B cell (primary cell): ENCODE data around the gene AXL. TPM values are rescaled to one million over a fixed set of nuclear protein-coding genes. Genes with fewer than 3 reads are reported as not detected.

Experiments used
- ATAC-seq: fragments of 200-7000 bp; cut with Tn5 transposase; one replicate; pipeline ENCODE4 v1.10.0; 2021; ENCODE audit warnings: low read depth, mild to moderate bottlenecking, moderate number of reproducible peaks, moderate library complexity
- CTCF ChIA-PET: fragments of 350-600 bp; sonication (Branson Sonifier 250); formaldehyde crosslinking; loops from one replicate; lab custom pipeline; 2021; ENCODE audit warnings: antibody characterized with exemption, inconsistent platforms; lab: Charles Lee
- POLR2A ChIA-PET: fragments of 350-600 bp; sonication (Branson Sonifier 250); formaldehyde crosslinking; loops from one replicate; lab custom pipeline; 2021; ENCODE audit warnings: antibody characterized with exemption; lab: Charles Lee
- DNase-seq: peaks from one replicate; pipeline ENCODE4 v3.0.0; 2013
- H2AFZ ChIP-seq: 2 replicates; pipeline ENCODE4 v1.6.1; 2012; ENCODE audit warnings: mild to moderate bottlenecking, low read depth, low read length; ENCODE audit not compliant: insufficient read depth, poor library complexity, severe bottlenecking
- H3K27ac ChIP-seq, 2 donors: 1 replicate in 1 of 2; 2 replicates in 1 of 2; pipeline ENCODE4 v1.5.1; 2012 to 2013; ENCODE audit warnings: low read length in 2 of 2, mild to moderate bottlenecking in 2 of 2, moderate library complexity in 1 of 2
- H3K27me3 ChIP-seq, 4 experiments: fragments of 200-600 bp in 1 of 4; sonication (generic) in 1 of 4; replicated peaks in 1 of 4; 1 replicate in 2 of 4; 2 replicates in 2 of 4; pipeline versions ENCODE4 v1.6.1 to v1.7.0; 2013 to 2016; ENCODE audit warnings: low read length in 3 of 4, mild to moderate bottlenecking in 2 of 4, mixed read lengths in 1 of 4, moderate library complexity in 1 of 4; ENCODE audit not compliant: insufficient read depth in 4 of 4, control insufficient read depth in 3 of 4; ENCODE audit errors: control extremely low read depth in 1 of 4
- H3K36me3 ChIP-seq, 2 experiments: replicated peaks in 1 of 2; 1 replicate in 1 of 2; 2 replicates in 1 of 2; pipeline versions ENCODE4 v1.6.1 to v1.7.1; 2013; ENCODE audit warnings: low read length in 1 of 2; ENCODE audit not compliant: insufficient read depth in 2 of 2, control insufficient read depth in 1 of 2; ENCODE audit errors: control extremely low read depth in 1 of 2, extremely low read depth in 1 of 2
- H3K4me1 ChIP-seq, 2 donors: fragments of 200-600 bp in 1 of 2; sonication (generic) in 1 of 2; 1 replicate in 1 of 2; 2 replicates in 1 of 2; pipeline versions ENCODE4 v1.5.1 to v1.6.1; 2013 to 2017; ENCODE audit warnings: low read length in 2 of 2; ENCODE audit not compliant: control insufficient read depth in 2 of 2, insufficient read depth in 2 of 2
- H3K4me2 ChIP-seq: replicated peaks from 2 replicates; pipeline ENCODE3; 2012; ENCODE audit warnings: mild to moderate bottlenecking, low read depth, low read length; ENCODE audit not compliant: poor library complexity, severe bottlenecking
- H3K4me3 ChIP-seq, 5 experiments: fragments of 200-600 bp in 1 of 5; sonication (generic) in 1 of 5; 1 replicate in 3 of 5; 2 replicates in 2 of 5; pipeline versions ENCODE4 v1.5.1 to v1.7.0; 2011 to 2016; ENCODE audit warnings: low read length in 4 of 5, mild to moderate bottlenecking in 4 of 5, low read depth in 2 of 5, control low read depth in 1 of 5, moderate library complexity in 1 of 5; ENCODE audit not compliant: insufficient read depth in 1 of 5; ENCODE audit errors: control extremely low read depth in 1 of 5, extremely low read depth in 1 of 5
- H3K79me2 ChIP-seq: fragments of 200-600 bp; sonication (generic); one replicate; pipeline ENCODE4 v1.6.0; 2016; ENCODE audit warnings: low read length; ENCODE audit not compliant: control insufficient read depth, insufficient read depth
- H3K9ac ChIP-seq: fragments of 200-600 bp; sonication (generic); 2 replicates; pipeline ENCODE4 v1.6.1; 2017; ENCODE audit warnings: mild to moderate bottlenecking, low read length, moderate library complexity
- H3K9me3 ChIP-seq, 3 donors: one replicate each; pipeline versions ENCODE4 v1.6.1 to v1.7.1; 2013; ENCODE audit warnings: low read length in 2 of 3; ENCODE audit not compliant: control insufficient read depth in 2 of 3, insufficient read depth in 1 of 3; ENCODE audit errors: control extremely low read depth in 1 of 3
- H4K20me1 ChIP-seq: 2 replicates; pipeline ENCODE4 v1.6.0; 2012; ENCODE audit warnings: mild to moderate bottlenecking, low read length; ENCODE audit not compliant: insufficient read depth, control insufficient read depth, poor library complexity, severe bottlenecking
- H3K27ac Mint-ChIP-seq: one replicate; pipeline ENCODE4 v1.8.0; 2021; ENCODE audit warnings: mixed read lengths
- H3K27me3 Mint-ChIP-seq: one replicate; pipeline ENCODE4 v1.8.0; 2021; ENCODE audit warnings: mixed read lengths
- H3K4me1 Mint-ChIP-seq: one replicate; pipeline ENCODE4 v1.8.0; 2021; ENCODE audit warnings: mixed read lengths
- H3K4me3 Mint-ChIP-seq: one replicate; pipeline ENCODE4 v1.8.0; 2021; ENCODE audit warnings: mixed read lengths
- H3K9me3 Mint-ChIP-seq: one replicate; pipeline ENCODE4 v1.8.0; 2022; ENCODE audit warnings: mixed read lengths; ENCODE audit not compliant: insufficient read depth
- EZH2 ChIP-seq: IDR thresholded peaks from 2 replicates; pipeline ENCODE4 v1.6.1; 2012; ENCODE audit warnings: borderline replicate concordance, low read depth, mild to moderate bottlenecking, moderate library complexity, low read length; ENCODE audit not compliant: insufficient read depth, poor library complexity, severe bottlenecking
- WGBS: methylation state at CpG from one replicate; pipeline ENCODE4 v1.1.5; 2013; ENCODE audit warnings: missing lambda C conversion rate; ENCODE audit not compliant: insufficient coverage; 5-methylcytosine and 5-hydroxymethylcytosine counted together
- intact Hi-C: fragments of 100-400 bp; cut with micrococcal nuclease; formaldehyde crosslinking; loops from one replicate; pipeline ENCODE4 v1.10.0; 2022
- polyA plus RNA-seq: library from polyadenylated mRNA; depleted of rRNA; stranded (reverse); fragments of >200 nt; gene quantifications from 2 replicates; pipeline ENCODE4 v1.2.3, GENCODE V29; 2012
- total RNA-seq, 2 donors: library from RNA; stranded (reverse); fragments of 120-200 nt in 1 of 2; gene quantifications; 1 replicate in 1 of 2; 2 replicates in 1 of 2; pipeline versions ENCODE4 v1.2.3 to v1.2.4, GENCODE V29; 2013 to 2022
- TF ChIP-seq, protein P1 (sequence below): fragments of 200-600 bp; IDR thresholded peaks from one replicate; pipeline ENCODE4 v1.8.0; 2022; ENCODE audit warnings: antibody characterized with exemption, mild to moderate bottlenecking

AXL gene
- total and polyA plus RNA-seq, 2 donors (not counting 1 experiment from before 2014, with no cell fraction given) = not detected

DNA sequence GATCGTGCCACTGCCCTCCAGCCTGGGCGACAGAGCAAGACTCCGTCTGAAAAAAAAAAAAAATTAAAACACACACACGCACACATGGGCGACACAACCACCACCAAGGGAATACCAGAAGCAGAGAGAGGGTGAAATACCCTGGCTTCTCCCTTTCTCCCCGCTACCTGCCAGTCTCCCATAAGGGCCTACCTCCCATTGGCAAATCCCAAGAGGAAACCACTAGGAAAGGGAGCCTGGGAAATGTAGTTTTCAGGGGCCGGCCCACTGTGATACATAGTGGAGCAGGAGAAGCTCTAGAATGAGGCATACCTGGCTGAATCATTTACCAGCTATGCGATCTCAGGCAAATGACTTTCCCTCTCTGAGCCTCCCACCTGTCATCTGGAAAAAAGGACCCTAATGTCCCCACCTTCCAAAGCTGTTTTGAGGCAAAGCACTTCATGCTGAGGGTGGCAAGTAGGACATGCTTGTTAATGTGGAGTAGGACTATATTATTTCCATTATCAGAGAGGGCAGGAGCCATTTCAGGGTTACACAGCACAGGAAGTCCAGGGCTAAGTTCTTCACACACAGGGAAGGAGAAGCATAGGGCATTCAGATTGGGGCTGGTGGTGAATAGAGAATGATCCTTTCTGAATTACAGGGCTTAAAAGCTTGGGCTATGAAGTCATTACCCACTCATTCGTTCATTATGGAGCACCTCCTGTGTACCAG, 30.8 kb downstream of the AXL start:
- Histone ChIP-seq H3K9me3 (peaks cover 0 to 6% (median 0%) of the 10 kb centered on the region in 3 donors), H4K20me1 (no peaks in the 10 kb centered on the region), H3K36me3 (no peaks in the 10 kb centered on the region), H3K4me3 (no peak overlapping the region), H2AFZ (no peak overlapping the region), H3K27me3 (peaks cover 0 to 2% (median 0%) of the 10 kb centered on the region in 4 experiments), H3K4me1 (no peaks in the 10 kb centered on the region), H3K4me2 (no peak overlapping the region), H3K79me2 (no peaks in the 10 kb centered on the region), H3K9ac (no peak overlapping the region), H3K27ac (no peak overlapping the region)
- intact Hi-C loops = no loop called here
- Mint-ChIP-seq H3K9me3 (no peaks in the 10 kb centered on the region), H3K4me3 (no peak overlapping the region), H3K27ac (no peak overlapping the region), H3K27me3 (peaks cover 7% of the 10 kb centered on the region), H3K4me1 (no peaks in the 10 kb centered on the region)
- DNase-seq (no peak), ATAC-seq (no peak)
- WGBS = 100% methylated on average over 1 of the region's 9 CpGs
- ChIA-PET POLR2A (no interaction called here), CTCF (interaction anchor here (2.2 kb wide), 1 partner anchor 12 kb away, joined by 5 read pairs; no protein-coding TSS in a partner anchor)
- TF ChIP-seq, protein P1, sequence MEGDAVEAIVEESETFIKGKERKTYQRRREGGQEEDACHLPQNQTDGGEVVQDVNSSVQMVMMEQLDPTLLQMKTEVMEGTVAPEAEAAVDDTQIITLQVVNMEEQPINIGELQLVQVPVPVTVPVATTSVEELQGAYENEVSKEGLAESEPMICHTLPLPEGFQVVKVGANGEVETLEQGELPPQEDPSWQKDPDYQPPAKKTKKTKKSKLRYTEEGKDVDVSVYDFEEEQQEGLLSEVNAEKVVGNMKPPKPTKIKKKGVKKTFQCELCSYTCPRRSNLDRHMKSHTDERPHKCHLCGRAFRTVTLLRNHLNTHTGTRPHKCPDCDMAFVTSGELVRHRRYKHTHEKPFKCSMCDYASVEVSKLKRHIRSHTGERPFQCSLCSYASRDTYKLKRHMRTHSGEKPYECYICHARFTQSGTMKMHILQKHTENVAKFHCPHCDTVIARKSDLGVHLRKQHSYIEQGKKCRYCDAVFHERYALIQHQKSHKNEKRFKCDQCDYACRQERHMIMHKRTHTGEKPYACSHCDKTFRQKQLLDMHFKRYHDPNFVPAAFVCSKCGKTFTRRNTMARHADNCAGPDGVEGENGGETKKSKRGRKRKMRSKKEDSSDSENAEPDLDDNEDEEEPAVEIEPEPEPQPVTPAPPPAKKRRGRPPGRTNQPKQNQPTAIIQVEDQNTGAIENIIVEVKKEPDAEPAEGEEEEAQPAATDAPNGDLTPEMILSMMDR = no peak
- no peak for TF ChIP-seq EZH2

DNA sequence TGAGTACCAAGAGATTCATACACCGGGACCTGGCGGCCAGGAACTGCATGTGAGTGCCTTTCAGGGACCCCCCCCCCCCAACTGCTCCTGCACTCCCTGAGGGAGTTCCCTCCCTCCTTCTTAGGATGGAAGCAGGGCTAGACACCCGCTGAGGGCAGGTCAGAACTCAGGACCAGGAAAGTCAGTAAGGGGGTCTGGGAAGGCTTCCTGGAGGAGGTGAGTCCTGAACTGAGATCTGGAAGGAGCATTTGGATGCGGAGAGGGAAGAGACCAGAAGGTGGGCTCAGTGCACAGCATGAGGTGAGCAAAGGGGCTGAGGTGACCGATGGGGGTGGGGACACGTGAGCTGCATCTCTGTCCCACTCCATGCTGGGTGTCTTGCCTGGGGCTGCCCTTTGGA, 34.6 kb downstream of the AXL start:
- POLR2A ChIA-PET = no interaction called here
- no peak for DNase-seq
- H3K4me2 ChIP-seq = no peak overlapping the region
- Mint-ChIP-seq H3K27ac (no peak overlapping the region), H3K9me3 (no peaks in the 10 kb centered on the region), H3K27me3 (peaks cover 5% of the 10 kb centered on the region), H3K4me1 (no peaks in the 10 kb centered on the region), H3K4me3 (no peak overlapping the region)
- H2AFZ ChIP-seq = no peak overlapping the region
- no peaks in the 10 kb centered on the region for H3K4me1 ChIP-seq
- H3K9me3 ChIP-seq = peaks cover 0 to 4% (median 0%) of the 10 kb centered on the region in 3 donors
- ATAC-seq = no peak
- peaks cover 0 to 2% (median 0%) of the 10 kb centered on the region in 4 experiments for H3K27me3 ChIP-seq
- H3K9ac ChIP-seq = no peak overlapping the region
- TF ChIP-seq EZH2 = no peak
- TF ChIP-seq, protein P1 = no peak
- CTCF ChIA-PET = no interaction called here
- WGBS = 97% methylated on average over 5 of the region's 6 CpGs
- H3K27ac ChIP-seq = no peak overlapping the region
- intact Hi-C loops = no loop called here
- no peak overlapping the region for H3K4me3 ChIP-seq
- H3K36me3 ChIP-seq = no peaks in the 10 kb centered on the region
- no peaks in the 10 kb centered on the region for H3K79me2 ChIP-seq
- no peaks in the 10 kb centered on the region for H4K20me1 ChIP-seq
